HG03457 (cell line): ENCODE data around the gene FXYD5.

Experiments
- ATAC-seq: cut with Tn5 transposase; IDR thresholded peaks from one replicate; pipeline ENCODE4 v1.9.1; 2021; ENCODE audit warnings: moderate number of reproducible peaks; ENCODE audit not compliant: unreplicated experiment

Gene FXYD5

GRCh38 chr19:35155441-35155840 is 906 bp downstream of the FXYD5 start:
- ATAC-seq, result no peak

DNA sequence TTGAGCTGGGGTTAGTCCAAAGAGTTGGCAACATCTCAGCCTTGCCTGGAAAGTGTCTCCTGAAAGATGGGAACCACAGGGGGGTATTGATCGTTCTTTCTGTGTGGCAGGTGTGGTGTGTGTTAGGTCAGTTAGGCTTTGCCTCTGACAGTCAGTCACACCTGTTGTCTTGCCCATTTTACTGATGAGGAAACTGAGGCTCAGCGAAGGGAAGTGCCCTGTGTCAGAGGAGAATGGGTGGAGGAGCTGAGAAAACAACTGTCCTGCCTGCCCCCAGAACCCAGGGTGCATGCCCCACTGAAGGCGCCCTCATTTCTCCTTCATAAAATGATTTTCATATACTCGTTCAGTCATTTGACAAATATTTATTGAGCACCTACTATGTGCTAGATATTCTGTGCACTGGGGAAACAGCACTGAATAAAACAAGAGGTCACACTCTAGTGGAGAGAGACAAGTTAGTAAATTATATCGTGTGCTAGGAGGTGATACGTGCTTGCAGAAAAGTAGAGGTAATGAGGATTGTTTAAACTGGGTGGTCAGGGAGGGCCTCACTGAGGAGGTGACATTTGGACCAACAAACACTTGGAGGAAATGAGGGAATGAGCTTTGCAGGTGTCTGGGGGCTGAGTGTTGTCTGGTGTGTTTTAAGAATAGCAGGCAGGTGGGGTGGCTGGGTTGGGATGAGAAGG is 1.6 kb downstream of the FXYD5 start:
- no peak for ATAC-seq

DNA sequence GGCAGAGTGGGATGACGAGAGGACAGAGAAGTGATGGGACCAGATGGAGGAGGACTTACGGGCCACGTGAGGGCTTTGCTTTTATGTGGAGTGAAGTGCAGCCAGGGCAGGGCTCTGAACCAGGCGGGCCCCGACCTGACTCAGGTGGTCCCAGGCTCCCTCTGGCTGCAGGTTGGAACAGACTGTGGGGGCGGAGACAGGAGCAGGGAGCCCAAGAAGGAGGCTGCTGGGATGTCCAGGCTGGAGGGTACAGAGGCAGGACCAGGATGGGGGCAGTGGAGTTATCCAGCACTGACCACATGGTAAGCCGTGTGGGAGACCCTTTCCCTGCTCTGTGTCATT is 2.1 kb downstream of the FXYD5 start:
- no peak for ATAC-seq

GRCh38 chr19:35157431-35157830 is 2.9 kb downstream of the FXYD5 start:
- no peak for ATAC-seq

DNA sequence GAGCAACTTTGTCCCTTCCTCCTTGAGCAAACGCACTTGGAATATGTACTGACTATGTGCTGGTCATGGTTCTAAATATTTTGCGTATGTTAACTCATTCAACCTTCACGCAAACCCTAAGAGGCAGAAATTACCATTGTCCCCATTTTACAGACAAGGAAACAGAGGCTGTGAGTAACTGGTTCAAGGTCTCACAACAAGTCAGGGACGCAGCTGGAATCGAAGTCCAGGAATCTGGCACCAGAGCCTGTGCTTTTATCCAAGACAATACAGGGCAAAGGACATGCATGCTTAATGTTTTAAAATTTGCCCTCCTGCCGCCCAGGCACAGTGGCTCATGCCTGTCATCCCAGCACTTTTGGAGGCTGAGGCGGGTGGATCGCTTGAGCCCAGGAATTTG is 5.1 kb downstream of the FXYD5 start:
- no peak for ATAC-seq

DNA sequence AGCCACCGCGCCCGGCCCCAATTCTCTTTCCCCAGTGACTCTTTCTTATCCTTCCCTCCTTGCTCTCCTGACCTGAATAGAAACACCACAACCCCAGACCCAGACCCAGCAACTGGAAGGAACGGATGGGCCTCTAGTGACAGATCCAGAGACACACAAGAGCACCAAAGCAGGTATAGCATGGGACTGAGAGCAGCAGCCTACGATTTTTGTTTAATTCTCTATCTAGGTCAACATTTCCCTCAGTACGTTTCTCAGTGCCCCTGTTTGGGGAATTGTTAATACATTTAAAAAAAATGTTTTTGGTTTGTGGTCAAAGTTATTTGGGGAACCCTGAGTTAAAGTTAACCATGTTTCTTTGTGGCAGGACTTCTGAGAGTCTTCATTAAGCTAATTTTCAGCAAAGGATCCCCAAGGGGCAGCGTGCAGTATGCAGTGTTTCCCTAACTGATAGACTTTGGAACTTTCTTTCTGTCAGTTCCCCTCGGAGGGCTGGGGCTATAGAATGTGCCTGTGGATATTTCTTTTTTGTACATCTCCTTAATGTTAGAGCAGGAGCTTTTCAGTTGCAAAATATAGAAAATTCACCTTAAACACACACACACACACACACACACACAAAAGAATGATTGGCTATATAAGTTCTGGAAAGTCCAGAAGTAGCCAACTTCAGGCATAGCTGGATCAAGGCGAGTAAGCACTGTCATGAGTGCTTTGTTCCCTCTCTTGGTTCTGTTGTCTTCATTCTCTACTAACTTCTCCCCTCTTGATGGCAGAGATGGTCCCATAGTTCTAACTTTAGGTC is 6.3 kb downstream of the FXYD5 start:
- no peak for ATAC-seq

GRCh38 chr19:35161434-35161743 is 6.9 kb downstream of the FXYD5 start:
- no peak for ATAC-seq

DNA sequence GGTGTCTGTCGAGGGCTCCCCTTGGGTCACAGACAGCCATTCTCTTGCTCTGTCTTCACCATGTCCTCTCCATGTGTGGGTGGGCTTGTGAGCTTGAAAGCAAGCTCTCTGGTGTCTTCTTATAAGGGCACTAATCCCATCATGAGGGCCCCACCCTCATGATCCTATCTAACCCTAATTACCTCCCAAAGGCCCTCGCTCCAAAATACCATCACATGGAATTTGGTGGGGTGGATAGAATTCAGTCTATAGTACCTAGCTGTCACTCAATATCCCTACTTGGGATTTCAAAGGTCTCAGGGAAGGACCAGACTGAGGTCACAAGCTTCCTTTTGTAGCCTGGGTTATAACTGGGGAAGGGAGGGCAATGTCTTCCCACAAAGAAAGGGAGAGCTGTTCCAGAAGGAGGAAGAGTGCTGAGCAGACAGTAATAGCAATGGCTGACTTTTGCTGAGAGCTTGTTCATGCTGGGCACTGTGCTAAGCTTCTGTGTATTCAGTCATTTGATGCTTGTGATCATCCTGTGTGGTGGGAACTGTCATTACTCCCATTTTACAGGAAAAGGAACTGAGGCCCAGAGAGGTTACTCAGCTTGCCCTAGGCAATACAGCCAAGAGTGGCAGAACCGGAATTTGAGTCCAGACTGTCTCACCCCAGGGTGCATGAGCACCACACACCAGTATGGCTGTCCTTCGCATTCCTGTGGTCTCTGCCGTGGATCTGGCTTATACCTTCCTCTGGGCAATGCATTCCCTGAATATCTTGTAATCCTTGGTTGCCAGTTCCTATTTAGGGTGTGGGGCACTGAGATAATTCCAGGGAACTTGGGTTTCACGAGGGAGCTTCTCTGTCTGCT is 8.2 kb downstream of the FXYD5 start:
- no peak for ATAC-seq

DNA sequence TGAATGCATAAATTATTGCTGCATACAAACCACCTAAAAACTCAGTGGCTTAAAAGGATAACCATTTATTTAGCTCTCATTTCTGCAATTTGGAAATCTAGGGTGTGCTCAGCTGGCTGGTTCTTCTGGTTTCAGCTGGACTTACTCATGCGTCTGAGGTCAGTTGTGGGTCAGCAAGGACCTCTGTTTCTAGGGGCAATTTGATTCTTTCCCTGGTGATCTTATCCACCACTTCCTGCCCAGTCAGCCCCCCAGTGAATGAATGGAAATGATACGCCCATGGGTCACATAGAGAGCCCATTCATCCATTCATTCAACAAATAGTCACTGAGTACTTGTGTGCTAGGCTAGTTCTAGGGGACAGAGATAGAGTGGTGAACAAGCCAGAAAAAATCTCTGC is 9.9 kb downstream of the FXYD5 start:
- no peak for ATAC-seq

DNA sequence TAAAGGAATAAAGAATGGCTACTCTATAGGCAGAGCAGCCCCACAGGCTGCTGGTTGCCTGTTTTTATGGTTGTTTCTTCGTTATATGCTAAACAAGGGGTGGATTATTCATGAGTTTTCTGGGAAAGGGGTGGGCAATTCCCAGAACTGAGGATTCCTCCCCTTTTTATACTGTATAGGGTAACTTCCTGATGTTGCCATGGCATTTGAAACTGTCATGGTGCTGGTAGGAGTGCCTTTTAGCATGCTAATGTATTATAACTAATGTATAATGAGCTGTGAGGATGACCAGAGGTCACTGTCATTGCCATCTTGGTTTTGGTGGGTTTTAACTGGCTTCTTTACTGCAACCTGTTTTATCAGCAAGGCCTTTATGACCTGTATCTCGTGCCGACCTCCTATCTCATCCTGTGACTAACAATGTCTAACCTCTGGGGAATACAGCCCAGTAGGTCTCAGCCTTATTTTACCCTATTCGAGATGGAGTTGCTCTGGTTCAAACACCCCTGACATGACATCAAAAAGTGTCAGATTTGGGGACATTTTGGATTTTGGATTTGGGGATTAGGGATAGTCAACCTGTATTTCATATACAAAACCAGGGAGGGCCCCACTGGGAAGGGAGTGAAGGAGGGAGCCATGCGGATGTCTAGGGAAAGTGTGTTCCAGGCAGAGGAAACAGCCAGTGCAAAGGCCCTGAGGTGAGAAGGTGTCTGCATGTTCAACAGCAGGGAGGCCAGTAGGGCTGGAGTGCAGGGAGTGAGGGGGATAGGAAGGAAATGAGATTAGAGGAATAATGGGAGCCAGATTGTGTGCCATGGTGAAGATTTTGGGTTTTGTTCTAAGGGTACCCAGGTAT is 10.9 kb downstream of the FXYD5 start:
- ATAC-seq, result no peak

DNA sequence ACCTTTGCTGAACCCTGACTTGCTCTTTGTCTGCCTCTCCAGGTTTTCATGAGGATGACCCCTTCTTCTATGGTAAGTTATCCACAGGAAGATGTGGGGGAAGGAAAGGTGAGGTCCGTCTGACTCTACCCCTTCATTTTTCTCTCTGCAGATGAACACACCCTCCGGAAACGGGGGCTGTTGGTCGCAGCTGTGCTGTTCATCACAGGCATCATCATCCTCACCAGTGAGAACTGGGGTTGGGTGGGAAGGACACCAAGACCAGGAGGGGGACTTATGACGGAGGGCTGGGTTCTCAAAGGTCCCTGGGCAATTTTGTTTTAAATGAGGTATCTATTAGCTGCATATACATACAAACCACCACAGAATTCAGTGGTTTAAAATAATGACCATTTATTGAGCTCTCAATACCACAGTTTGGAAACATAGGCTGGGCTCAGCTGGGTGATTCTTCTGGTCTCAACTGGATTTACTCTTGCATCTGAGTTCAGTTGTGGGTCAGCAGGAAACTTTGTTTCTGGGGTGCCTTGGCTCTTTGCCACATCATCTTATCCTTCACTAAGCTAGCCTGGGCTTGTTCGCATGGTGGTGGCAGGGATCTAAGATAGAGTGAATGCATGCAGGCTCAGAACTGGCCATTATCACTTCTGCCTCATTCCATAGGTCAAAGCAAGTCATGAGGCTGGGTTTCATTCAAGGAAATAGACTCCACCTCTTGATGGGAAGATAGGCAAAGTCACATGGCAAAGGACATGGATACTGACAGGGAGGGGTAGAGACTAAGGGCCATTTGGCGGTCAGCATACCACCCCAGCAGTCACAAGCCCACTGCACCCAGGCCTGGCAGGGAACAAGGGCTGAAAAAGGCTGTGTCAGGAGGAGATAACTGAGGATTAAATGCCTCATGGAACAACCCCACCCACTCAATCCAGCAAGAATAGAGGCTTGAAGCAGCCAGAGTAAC is 11.8 kb downstream of the FXYD5 start:
- ATAC-seq, result no peak

- no peak for ATAC-seq
Measured at GRCh38 chr19:35167251-35168119, 12.9 kb downstream of the FXYD5 start.

DNA sequence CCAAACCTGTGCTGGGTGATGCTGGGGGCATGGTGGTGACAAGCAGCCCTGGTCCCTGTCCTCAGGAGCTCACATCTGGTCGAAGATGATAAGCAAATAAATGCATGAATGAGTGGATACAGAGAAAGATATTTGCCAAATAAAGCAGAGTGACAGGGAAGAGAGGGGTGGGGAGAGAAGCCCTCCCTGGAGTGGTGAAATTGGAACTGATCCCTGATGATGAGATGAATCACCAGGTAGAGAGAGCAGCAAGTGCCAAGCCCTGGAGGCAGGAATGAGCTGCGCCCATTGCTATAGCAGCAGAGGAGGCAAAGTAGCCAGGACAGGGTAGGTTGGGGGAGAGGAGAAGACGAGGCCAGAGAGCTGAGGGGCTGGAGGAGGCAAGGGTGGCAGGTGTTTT is 13.7 kb downstream of the FXYD5 start:
- no peak for ATAC-seq

DNA sequence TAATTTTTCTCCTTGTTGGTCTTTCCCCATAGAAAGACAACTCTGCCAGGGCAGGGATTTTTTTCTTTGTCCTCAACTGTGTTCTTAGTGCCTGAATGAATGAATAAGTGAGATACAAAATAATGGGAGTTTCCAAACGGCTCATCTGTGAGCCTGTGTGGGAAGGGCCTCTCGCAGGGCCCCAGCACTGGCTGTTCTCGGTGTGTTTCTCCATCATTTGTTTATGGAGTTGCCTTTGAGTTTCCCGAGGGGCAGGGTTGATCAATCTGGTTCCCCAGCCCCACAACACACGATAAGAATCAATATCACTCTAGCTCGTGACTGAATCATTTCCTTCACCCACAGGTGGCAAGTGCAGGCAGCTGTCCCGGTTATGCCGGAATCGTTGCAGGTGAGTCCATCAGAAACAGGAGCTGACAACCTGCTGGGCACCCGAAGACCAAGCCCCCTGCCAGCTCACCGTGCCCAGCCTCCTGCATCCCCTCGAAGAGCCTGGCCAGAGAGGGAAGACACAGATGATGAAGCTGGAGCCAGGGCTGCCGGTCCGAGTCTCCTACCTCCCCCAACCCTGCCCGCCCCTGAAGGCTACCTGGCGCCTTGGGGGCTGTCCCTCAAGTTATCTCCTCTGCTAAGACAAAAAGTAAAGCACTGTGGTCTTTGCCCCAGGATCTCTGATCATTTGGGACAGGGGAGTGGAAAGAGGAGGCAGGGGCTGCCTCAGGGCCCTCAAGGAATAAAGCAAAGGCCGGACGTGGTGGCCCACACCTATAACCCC is 14.9 kb downstream of the FXYD5 start:
- no peak for ATAC-seq

DNA sequence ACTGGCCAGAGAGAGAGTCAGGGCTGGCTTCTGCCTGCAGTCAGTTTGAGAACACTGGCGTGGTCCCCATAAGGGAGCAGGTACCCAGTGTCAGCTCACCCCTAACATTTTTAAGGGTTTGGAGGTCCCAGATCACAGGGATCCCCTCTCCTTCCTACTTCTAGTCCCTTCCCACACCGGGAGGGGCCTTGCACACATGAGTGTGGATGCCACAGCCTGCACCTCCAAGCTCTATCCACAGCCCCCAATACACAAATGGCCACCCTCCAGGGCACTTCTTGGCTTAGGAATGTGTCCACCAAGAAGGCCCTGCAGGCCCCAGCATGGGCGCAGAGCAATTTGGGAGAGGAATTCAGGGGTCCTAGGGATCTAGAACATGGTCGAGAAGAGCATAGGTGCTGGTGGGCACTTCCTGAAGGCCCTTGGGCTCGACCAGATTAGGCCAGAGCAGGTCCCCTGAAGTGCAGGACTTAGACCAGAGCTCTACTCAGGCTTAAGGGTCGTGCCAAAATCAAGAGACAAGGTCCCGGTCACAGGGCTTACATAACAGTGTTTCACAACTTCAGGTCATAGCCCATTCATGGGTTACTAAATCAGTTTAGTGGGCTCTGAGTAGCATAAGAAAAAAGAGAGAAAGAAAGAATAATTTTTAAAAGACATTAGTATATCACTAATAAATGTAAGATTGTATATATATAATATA is 16.0 kb downstream of the FXYD5 start:
- ATAC-seq, result no peak

- ATAC-seq, result no peak
Measured at GRCh38 chr19:35171730-35172129, 17.2 kb downstream of the FXYD5 start.

DNA sequence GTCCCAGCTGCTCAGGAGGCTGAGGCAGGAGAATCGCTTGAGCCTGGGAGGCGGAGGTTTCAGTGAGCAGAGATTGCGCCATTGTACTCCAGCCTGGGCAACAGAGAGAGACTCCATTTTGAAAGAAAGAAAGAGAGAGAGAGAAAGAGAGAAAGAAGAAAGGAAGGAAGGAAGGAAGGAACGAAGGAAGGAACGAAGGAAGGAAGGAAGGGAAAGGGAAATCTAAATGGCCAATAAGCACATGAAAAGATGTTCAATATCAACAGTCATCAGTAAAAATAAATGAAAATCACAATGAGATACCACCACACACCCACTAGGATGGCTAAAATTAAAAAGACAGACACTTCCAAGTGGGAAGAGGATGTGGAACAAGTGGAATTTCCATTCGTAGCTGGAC is 19.7 kb downstream of the FXYD5 start:
- no peak for ATAC-seq

DNA sequence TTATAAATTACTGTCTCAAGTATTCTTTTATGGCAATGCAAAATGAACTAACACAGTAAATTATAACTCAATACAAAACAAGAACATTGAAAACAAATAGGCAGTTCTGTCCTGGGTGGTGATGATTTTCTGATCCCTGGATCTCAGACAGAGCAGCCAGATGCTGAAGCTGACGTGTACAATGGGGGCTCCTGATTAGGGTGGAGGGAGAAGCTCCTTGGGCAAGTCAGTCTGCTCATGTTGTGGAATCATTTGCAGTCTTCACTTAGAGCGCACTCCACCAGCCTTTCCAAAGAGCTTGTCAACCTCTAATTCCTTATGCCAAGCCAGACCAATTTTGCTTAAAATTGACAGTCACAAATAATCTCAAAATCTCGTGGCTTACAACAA is 21.6 kb downstream of the FXYD5 start:
- ATAC-seq, result no peak
